ENCODE results near the gene GPR160.

Gene GPR160

DNA sequence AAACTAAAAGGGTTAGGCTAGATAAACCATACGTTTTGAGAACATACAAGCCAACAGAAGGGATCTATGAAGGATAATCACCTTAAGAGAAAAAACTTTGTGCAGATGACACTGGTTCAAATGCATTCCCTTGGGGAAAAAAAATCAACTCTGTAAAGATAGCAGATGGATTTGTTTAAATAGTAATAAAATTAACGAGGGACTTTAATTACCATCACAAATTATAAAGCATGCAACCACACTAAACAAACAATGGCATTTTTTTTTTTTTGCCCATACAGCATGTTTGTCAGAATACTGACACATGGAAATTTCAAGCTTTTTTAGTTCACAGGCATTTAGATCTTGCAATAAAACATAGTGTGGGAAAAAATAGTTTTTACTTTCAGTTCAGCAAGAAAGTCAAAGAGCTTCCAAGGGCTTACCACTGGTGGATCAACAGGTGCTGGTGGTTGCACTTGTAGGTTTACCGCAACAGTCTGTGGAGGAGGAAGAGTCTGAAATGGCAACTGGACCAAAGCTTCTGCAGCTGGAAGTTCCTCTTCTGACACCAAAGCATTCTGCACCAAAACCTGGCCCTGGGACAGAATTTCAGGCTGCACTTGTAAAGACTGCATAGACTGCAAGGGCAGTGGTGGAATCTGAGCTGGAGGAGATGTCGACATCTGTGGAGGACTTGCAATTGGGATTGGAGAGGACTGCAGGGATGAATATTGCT is 90.6 kb downstream of the GPR160 start:
- DNase-seq, result no peak

DNA sequence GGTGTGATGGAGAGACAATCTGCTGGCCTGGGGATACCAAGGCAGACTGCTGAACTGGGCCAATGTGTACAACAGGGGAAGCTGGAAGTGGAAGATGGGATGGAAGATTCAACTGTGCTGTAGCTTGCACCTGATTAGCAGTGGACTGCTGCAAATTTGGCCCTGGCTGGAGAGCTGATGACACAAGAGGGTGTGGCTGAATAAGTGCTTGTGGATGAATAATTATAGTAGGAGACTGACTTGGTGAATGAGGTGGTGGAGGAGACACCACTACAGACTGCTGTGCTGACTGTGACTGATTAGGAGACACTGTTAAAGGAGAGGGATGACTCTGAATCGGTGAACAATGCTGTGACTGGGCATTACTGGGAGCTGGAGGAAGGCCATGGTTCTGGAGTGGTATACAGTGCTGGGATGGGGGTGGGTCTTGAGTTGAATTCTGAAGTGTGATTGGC is 91.2 kb downstream of the GPR160 start:
- no peak for DNase-seq

GRCh38 chr3:170130532-170130931 is 92.7 kb downstream of the GPR160 start:
- no peak for DNase-seq

GRCh38 chr3:170132335-170132734 is 94.5 kb downstream of the GPR160 start:
- no peak for DNase-seq

Measured in activated CD4-positive, alpha-beta T cell treated with anti-CD3 and anti-CD28 coated beads for 4 hours (primary cell).